Measurements from ENCODE around the gene FBXO28.

FBXO28 gene

DNA sequence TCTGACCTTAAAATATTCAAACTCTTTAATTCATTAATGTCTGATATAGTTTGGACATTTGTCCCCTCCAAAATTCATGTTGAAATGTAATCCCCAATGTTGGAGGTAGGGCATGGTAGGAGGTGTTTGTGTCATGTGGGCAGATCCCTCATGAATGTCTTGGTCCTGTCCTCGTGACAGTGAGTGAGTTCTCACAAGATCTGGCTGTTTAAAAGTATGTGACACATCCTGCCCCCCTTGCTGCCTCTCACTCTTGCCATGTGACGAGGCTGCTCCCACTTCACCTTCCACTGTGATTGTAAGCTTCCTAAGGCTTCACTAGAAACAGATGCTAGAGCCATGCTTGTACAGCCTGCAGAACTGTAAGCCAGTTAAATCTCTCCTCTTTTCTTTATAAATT lies 21.3 kb upstream of the FBXO28 start:
- no peak overlapping the region for H3K9ac ChIP-seq (ENCODE audit: low read depth, low read length, poor library complexity, severe bottlenecking)
- no peak overlapping the region for H3K4me2 ChIP-seq (ENCODE audit: low read depth, low read length, poor library complexity, severe bottlenecking)
- TF ChIP-seq EZH2phosphoT487 (IDR thresholded peaks at IDR 0.05; ENCODE audit: borderline replicate concordance), result no peak
- TF ChIP-seq, protein P1, sequence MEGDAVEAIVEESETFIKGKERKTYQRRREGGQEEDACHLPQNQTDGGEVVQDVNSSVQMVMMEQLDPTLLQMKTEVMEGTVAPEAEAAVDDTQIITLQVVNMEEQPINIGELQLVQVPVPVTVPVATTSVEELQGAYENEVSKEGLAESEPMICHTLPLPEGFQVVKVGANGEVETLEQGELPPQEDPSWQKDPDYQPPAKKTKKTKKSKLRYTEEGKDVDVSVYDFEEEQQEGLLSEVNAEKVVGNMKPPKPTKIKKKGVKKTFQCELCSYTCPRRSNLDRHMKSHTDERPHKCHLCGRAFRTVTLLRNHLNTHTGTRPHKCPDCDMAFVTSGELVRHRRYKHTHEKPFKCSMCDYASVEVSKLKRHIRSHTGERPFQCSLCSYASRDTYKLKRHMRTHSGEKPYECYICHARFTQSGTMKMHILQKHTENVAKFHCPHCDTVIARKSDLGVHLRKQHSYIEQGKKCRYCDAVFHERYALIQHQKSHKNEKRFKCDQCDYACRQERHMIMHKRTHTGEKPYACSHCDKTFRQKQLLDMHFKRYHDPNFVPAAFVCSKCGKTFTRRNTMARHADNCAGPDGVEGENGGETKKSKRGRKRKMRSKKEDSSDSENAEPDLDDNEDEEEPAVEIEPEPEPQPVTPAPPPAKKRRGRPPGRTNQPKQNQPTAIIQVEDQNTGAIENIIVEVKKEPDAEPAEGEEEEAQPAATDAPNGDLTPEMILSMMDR (conservative IDR thresholded peaks at IDR 0.05; ENCODE audit: low read length), result no peak

DNA sequence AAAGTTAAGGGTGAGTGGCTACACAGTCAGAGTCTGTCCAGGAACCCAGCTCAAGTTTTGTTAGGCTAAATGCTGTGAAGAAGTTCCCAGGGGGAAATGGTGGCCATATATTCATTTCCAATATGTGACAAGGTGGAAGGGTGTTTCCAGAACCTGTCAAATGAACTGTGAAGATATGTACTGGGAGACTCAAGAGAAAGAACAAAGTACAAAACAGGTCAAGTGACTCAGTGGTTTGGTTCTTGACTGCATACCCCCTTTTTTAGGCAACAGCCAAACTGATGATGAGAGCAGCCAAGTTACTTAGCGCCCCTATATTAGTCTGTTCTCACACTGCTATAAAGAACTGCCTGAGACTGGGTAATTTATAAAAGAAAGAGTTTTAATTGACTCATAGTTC lies 18.6 kb upstream of the FBXO28 start:
- no peak for TF ChIP-seq EZH2phosphoT487 (IDR thresholded peaks at IDR 0.05; ENCODE audit: borderline replicate concordance)
- TF ChIP-seq, protein P1 (conservative IDR thresholded peaks at IDR 0.05; ENCODE audit: low read length), result no peak

More for the DNA sequence above, 21.3 kb upstream of the FBXO28 start:
- H3K27me3 ChIP-seq (ENCODE audit: insufficient read depth, low read length, poor library complexity, severe bottlenecking), result no peaks in the 10 kb centered on the region
- H3K4me3 ChIP-seq (ENCODE audit: low read length, poor library complexity, severe bottlenecking), result no peak overlapping the region
- no peaks in the 10 kb centered on the region for H3K36me3 ChIP-seq (ENCODE audit: insufficient read depth, low read length)
- no peaks in the 10 kb centered on the region for H3K4me1 ChIP-seq (ENCODE audit: insufficient read depth, low read length, poor library complexity, severe bottlenecking)
- H2AFZ ChIP-seq (ENCODE audit: low read length), result no peak overlapping the region
- H3K9me2 ChIP-seq (replicated peaks; ENCODE audit: low read depth, low read length), result no peaks in the 10 kb centered on the region
- no peaks in the 10 kb centered on the region for H3F3A ChIP-seq (ENCODE audit: low read depth)
- no peaks in the 10 kb centered on the region for H4K20me1 ChIP-seq (ENCODE audit: insufficient read depth, low read length, poor library complexity, severe bottlenecking)
- no peaks in the 10 kb centered on the region for H3K79me2 ChIP-seq (ENCODE audit: insufficient read depth, low read length)
- no peaks in the 10 kb centered on the region for H3K9me3 ChIP-seq (ENCODE audit: insufficient read depth, low read depth, low read length)

DNA sequence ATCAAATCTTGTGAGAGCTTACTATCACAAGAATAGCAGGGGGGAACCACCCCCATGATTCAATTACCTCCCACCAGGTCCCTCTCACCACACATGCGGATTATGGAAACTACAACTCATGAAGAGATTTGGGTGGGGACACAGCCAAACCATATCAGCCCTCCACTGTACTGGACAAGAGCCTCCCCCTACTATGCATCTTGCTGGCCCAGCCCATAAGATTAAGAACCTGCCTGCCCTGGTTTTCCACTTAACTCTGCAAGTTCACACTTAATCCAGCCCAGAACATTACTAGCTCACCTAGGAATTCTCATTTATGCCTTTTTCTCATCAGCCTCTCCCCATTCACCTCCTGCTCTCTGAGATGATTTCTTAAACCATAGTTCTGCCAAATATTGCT lies 18.0 kb upstream of the FBXO28 start:
- Histone ChIP-seq H3K4me2 (ENCODE audit: low read depth, low read length, poor library complexity, severe bottlenecking) (no peak overlapping the region), H2AFZ (ENCODE audit: low read length) (no peak overlapping the region), H3K79me2 (ENCODE audit: insufficient read depth, low read length) (no peaks in the 10 kb centered on the region), H3K9me3 (ENCODE audit: insufficient read depth, low read depth, low read length) (no peaks in the 10 kb centered on the region), H3K9me2 (replicated peaks; ENCODE audit: low read depth, low read length) (no peaks in the 10 kb centered on the region), H4K20me1 (ENCODE audit: insufficient read depth, low read length, poor library complexity, severe bottlenecking) (no peaks in the 10 kb centered on the region), H3F3A (ENCODE audit: low read depth) (no peaks in the 10 kb centered on the region), H3K36me3 (ENCODE audit: insufficient read depth, low read length) (no peaks in the 10 kb centered on the region), H3K4me3 (ENCODE audit: low read length, poor library complexity, severe bottlenecking) (no peak overlapping the region), H3K9ac (ENCODE audit: low read depth, low read length, poor library complexity, severe bottlenecking) (no peak overlapping the region), H3K4me1 (ENCODE audit: insufficient read depth, low read length, poor library complexity, severe bottlenecking) (no peaks in the 10 kb centered on the region), H3K27me3 (ENCODE audit: insufficient read depth, low read length, poor library complexity, severe bottlenecking) (no peaks in the 10 kb centered on the region)
- TF ChIP-seq, protein P1 (conservative IDR thresholded peaks at IDR 0.05; ENCODE audit: low read length), result no peak
- no peak for TF ChIP-seq EZH2phosphoT487 (IDR thresholded peaks at IDR 0.05; ENCODE audit: borderline replicate concordance)

More for the DNA sequence above, 18.6 kb upstream of the FBXO28 start:
- Histone ChIP-seq H4K20me1 (ENCODE audit: insufficient read depth, low read length, poor library complexity, severe bottlenecking) (no peaks in the 10 kb centered on the region), H3K9me2 (replicated peaks; ENCODE audit: low read depth, low read length) (no peaks in the 10 kb centered on the region), H3K4me1 (ENCODE audit: insufficient read depth, low read length, poor library complexity, severe bottlenecking) (no peaks in the 10 kb centered on the region), H3F3A (ENCODE audit: low read depth) (no peaks in the 10 kb centered on the region), H3K27me3 (ENCODE audit: insufficient read depth, low read length, poor library complexity, severe bottlenecking) (no peaks in the 10 kb centered on the region), H3K9ac (ENCODE audit: low read depth, low read length, poor library complexity, severe bottlenecking) (no peak overlapping the region), H3K4me2 (ENCODE audit: low read depth, low read length, poor library complexity, severe bottlenecking) (no peak overlapping the region), H3K79me2 (ENCODE audit: insufficient read depth, low read length) (no peaks in the 10 kb centered on the region), H3K9me3 (ENCODE audit: insufficient read depth, low read depth, low read length) (no peaks in the 10 kb centered on the region), H3K36me3 (ENCODE audit: insufficient read depth, low read length) (no peaks in the 10 kb centered on the region), H3K4me3 (ENCODE audit: low read length, poor library complexity, severe bottlenecking) (no peak overlapping the region), H2AFZ (ENCODE audit: low read length) (no peak overlapping the region)
